ENCODE results near the gene BBIP1.

- TF ChIP-seq ELF4 (IDR thresholded peaks at IDR 0.05) (no peak), SP1 (IDR thresholded peaks at IDR 0.05) (no peak), FOXK2 (IDR thresholded peaks at IDR 0.05) (no peak), FOXA1 (IDR thresholded peaks at IDR 0.05) (no peak), FOXM1 (IDR thresholded peaks at IDR 0.05; ENCODE audit: borderline replicate concordance) (no peak), TARDBP (IDR thresholded peaks at IDR 0.05) (no peak), PKNOX1 (IDR thresholded peaks at IDR 0.05) (no peak), L3MBTL2 (conservative IDR thresholded peaks at IDR 0.05) (no peak), SUZ12 (IDR thresholded peaks at IDR 0.05) (no peak), LEF1 (IDR thresholded peaks at IDR 0.05; ENCODE audit: borderline replicate concordance) (no peak), HDGF (IDR thresholded peaks at IDR 0.05; ENCODE audit: borderline replicate concordance) (no peak), ZNF384 (IDR thresholded peaks at IDR 0.05) (no peak)
These were observed 37.7 kb downstream of the BBIP1 start for GRCh38 chr10:110881247-110881646.

All from HEK293T (cell line).